ENCODE results near the gene CACNB4. TPM values are rescaled to one million over a fixed set of nuclear protein-coding genes. Genes with fewer than 3 reads are reported as not detected.

The CACNB4 gene
- total and polyA plus RNA-seq, 8 donors = 0.34 to 1.3 (median 0.70) TPM

DNA sequence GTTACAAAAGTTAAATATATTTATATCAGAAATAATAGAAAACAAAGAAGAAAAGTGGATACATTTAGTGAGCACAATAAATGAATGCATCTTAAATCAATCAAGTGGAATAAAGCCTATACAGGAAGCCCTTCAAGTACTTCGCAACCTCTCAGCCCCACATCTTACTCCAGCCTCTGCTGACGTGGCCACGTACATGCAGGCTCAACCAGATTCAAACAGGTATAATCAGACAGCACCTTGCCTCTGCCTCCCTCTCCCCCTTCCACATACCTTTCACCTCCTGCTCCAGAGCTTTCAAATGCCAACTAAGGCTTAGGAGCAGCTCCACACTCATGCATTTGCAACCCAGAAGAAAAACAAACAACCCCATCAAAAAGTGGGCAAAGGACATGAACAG is 32.9 kb downstream of the CACNB4 start:
- Histone ChIP-seq H3K27me3 (no peaks in the 10 kb centered on the region), H3K27ac (no peak overlapping the region), H3K4me3 (no peak overlapping the region), H3K4me1 (no peaks in the 10 kb centered on the region), H3K36me3 (no peaks in the 10 kb centered on the region), H3K9me3 (no peaks in the 10 kb centered on the region)
- DNase-seq (no peak), FAIRE-seq (no peak), ATAC-seq (no peak)
- TF ChIP-seq, protein P1, sequence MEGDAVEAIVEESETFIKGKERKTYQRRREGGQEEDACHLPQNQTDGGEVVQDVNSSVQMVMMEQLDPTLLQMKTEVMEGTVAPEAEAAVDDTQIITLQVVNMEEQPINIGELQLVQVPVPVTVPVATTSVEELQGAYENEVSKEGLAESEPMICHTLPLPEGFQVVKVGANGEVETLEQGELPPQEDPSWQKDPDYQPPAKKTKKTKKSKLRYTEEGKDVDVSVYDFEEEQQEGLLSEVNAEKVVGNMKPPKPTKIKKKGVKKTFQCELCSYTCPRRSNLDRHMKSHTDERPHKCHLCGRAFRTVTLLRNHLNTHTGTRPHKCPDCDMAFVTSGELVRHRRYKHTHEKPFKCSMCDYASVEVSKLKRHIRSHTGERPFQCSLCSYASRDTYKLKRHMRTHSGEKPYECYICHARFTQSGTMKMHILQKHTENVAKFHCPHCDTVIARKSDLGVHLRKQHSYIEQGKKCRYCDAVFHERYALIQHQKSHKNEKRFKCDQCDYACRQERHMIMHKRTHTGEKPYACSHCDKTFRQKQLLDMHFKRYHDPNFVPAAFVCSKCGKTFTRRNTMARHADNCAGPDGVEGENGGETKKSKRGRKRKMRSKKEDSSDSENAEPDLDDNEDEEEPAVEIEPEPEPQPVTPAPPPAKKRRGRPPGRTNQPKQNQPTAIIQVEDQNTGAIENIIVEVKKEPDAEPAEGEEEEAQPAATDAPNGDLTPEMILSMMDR (IDR thresholded peaks at IDR 0.05) = no peak
- 89 to 91% methylated on average over 3 of the region's 3 CpGs for WGBS, 2 donors
- intact Hi-C loops (cut with DNase I) = no loop called here

DNA sequence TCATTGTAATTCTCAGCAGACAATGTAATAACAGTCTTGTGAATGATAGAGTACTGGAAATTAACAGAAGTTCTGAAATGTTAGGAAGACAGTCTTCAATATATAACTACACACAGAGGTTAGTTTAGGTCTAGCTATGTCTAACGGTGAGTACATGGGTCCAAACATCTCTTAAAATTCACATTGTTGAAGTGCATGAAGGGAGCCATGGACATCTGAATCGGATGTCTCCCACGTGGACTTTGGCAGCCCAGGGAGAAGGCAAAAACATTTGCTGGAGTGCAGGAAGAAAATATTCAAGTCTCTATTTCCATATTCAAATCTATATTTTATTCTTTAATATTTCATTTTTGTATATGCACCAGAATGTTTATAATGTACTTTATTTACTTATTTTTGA is 34.8 kb downstream of the CACNB4 start:
- DNase-seq = no peak
- Histone ChIP-seq H3K27ac (no peak overlapping the region), H3K36me3 (no peaks in the 10 kb centered on the region), H3K4me1 (no peaks in the 10 kb centered on the region), H3K27me3 (no peaks in the 10 kb centered on the region), H3K4me3 (no peak overlapping the region), H3K9me3 (no peaks in the 10 kb centered on the region)
- no peak for ATAC-seq
- no peak for FAIRE-seq
- intact Hi-C loops (cut with DNase I) = no loop called here
- TF ChIP-seq, protein P1 (IDR thresholded peaks at IDR 0.05) = no peak
- WGBS, 2 donors = 62 to 63% methylated on average over 3 of the region's 3 CpGs

- H3K4me3 ChIP-seq = no peak overlapping the region
- no peaks in the 10 kb centered on the region for H3K27me3 ChIP-seq
- H3K36me3 ChIP-seq = no peaks in the 10 kb centered on the region
- no peaks in the 10 kb centered on the region for H3K4me1 ChIP-seq
- no peak for FAIRE-seq
- intact Hi-C loops (cut with DNase I) = no loop called here
- TF ChIP-seq, protein P1 (IDR thresholded peaks at IDR 0.05) = no peak
- no peak for ATAC-seq
- no peak overlapping the region for H3K27ac ChIP-seq
- no peak for DNase-seq
- 66% methylated on average over 3 of the region's 3 CpGs for WGBS, 2 donors
- no peaks in the 10 kb centered on the region for H3K9me3 ChIP-seq
Measured at GRCh38 chr2:152063325-152063924, 35.4 kb downstream of the CACNB4 start.

- peak overlapping the region in 1 of 4 donors; percentile 14 for H3K27ac ChIP-seq
- 84 to 92% methylated on average over 7 of the region's 7 CpGs for WGBS, 2 donors
- peak in 3 of 4 donors; percentile 60 to 83 (median 71) for ATAC-seq
Measured at GRCh38 chr2:152062125-152063091, 36.4 kb downstream of the CACNB4 start.

More at GRCh38 chr2:152062125-152063091, 36.4 kb downstream of the CACNB4 start:
- TF ChIP-seq, protein P1 (IDR thresholded peaks at IDR 0.05) = no peak
- Histone ChIP-seq H3K9me3 (no peaks in the 10 kb centered on the region), H3K4me1 (no peaks in the 10 kb centered on the region), H3K4me3 (no peak overlapping the region), H3K27me3 (no peaks in the 10 kb centered on the region), H3K36me3 (no peaks in the 10 kb centered on the region)
- FAIRE-seq (no peak), DNase-seq (no peak)
- intact Hi-C loops (cut with DNase I) = no loop called here

All from pancreas (tissue), 10 donors.